Smooth muscle cell (in vitro differentiated cells): Measurements from ENCODE around the gene SLC6A18. TPM values are rescaled to one million over a fixed set of nuclear protein-coding genes. Genes with fewer than 3 reads are reported as not detected.

Experiments used
- DNase-seq: peaks from one replicate; lab custom pipeline; 2025; ENCODE audit not compliant: unreplicated experiment; lab: John Stamatoyannopoulos, UW
- H2AFZ ChIP-seq: fragments of 200-600 bp; sonication (generic); 2 replicates; pipeline ENCODE4 v1.6.0; 2016; ENCODE audit warnings: antibody characterized with exemption, low read depth, mild to moderate bottlenecking
- H3F3A ChIP-seq: fragments of 200-600 bp; sonication (generic); 2 replicates; pipeline ENCODE4 v1.6.0; 2017; ENCODE audit warnings: antibody characterized with exemption, low read depth
- H3K27ac ChIP-seq: fragments of 200-600 bp; sonication (generic); 2 replicates; pipeline ENCODE4 v1.5.1; 2016; ENCODE audit warnings: low read depth, mild to moderate bottlenecking
- H3K27me3 ChIP-seq: fragments of 200-600 bp; sonication (generic); 2 replicates; pipeline ENCODE4 v1.6.1; 2016; ENCODE audit warnings: low read depth, mild to moderate bottlenecking
- H3K36me3 ChIP-seq: fragments of 200-600 bp; sonication (generic); 2 replicates; pipeline ENCODE4 v1.5.1; 2016; ENCODE audit warnings: low read depth
- H3K4me1 ChIP-seq: fragments of 200-600 bp; sonication (generic); 2 replicates; pipeline ENCODE4 v1.5.1; 2016; ENCODE audit warnings: low read depth
- H3K4me2 ChIP-seq: fragments of 200-600 bp; sonication (generic); 2 replicates; pipeline ENCODE4 v1.6.0; 2016; ENCODE audit warnings: mild to moderate bottlenecking
- H3K4me3 ChIP-seq: fragments of 200-600 bp; sonication (generic); 2 replicates; pipeline ENCODE4 v1.5.1; 2016; ENCODE audit warnings: mild to moderate bottlenecking
- H3K79me2 ChIP-seq: fragments of 200-600 bp; sonication (generic); 2 replicates; pipeline ENCODE4 v1.6.0; 2016; ENCODE audit warnings: low read depth, mild to moderate bottlenecking
- H3K9ac ChIP-seq: fragments of 200-600 bp; sonication (generic); 2 replicates; pipeline ENCODE4 v1.6.0; 2016; ENCODE audit warnings: low read depth
- H3K9me3 ChIP-seq: fragments of 200-600 bp; sonication (generic); replicated peaks from 2 replicates; pipeline ENCODE4 v1.5.1; 2016; ENCODE audit warnings: low read depth
- H4K20me1 ChIP-seq: fragments of 200-600 bp; sonication (generic); 2 replicates; pipeline ENCODE4 v1.6.0; 2016; ENCODE audit warnings: low read depth
- CTCF ChIP-seq: fragments of 200-600 bp; sonication (generic); IDR thresholded peaks from 2 replicates; pipeline ENCODE4 v1.5.1; 2017; ENCODE audit warnings: borderline replicate concordance, mild to moderate bottlenecking, antibody characterized with exemption; ENCODE audit not compliant: insufficient read depth, poor library complexity, severe bottlenecking
- WGBS: methylation state at CpG from one replicate; pipeline ENCODE4 v1.1.7; 2016; ENCODE audit warnings: low lambda C conversion rate; 5-methylcytosine and 5-hydroxymethylcytosine counted together
- polyA plus RNA-seq: library from polyadenylated mRNA; unstranded; fragments of >200 nt; fragmentation: Nextera tagmentation; extraction: Ambion mirVana; gene quantifications from 2 replicates; pipeline ENCODE4 v1.2.1, GENCODE V29; 2016
- total RNA-seq: library from RNA; depleted of rRNA; stranded (reverse); fragments of >200 nt; gene quantifications from 2 replicates; pipeline ENCODE4 v1.2.3, GENCODE V29; 2014

SLC6A18 gene
- total and polyA plus RNA-seq, 2 experiments from 2014 or later = not detected

DNA sequence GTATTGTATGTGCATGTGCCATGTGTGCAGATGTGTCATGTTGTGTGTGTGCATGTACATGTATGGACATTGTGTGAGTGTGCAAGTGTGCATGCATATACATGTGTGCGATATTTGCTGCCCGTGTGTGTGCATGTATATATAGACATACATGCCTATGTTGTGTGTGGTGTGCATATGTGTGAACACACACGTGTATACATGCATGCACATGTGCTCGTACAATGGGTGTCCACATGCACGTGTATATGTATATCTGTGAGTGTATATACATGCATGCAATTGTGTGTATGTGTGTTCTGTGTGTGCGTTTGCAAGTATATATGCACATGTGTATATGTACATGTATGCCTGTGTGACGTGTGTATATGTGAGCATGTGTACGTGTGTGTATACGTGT, 3.0 kb upstream of the SLC6A18 start:
- Histone ChIP-seq H3K36me3 (no peaks in the 10 kb centered on the region), H3K27me3 (no peaks in the 10 kb centered on the region), H4K20me1 (no peaks in the 10 kb centered on the region), H3K4me2 (no peak overlapping the region), H3K4me3 (no peak overlapping the region), H2AFZ (no peak overlapping the region), H3K27ac (no peak overlapping the region), H3K9ac (no peak overlapping the region), H3K79me2 (no peaks in the 10 kb centered on the region), H3F3A (no peaks in the 10 kb centered on the region), H3K9me3 (no peaks in the 10 kb centered on the region), H3K4me1 (no peaks in the 10 kb centered on the region)
- WGBS = 96% methylated on average over 9 of the region's 9 CpGs
- no peak for DNase-seq
- no peak for TF ChIP-seq CTCF

- H3K4me1 ChIP-seq = no peaks in the 10 kb centered on the region
- no peak for TF ChIP-seq CTCF
- H3K4me3 ChIP-seq = no peak overlapping the region
- H3K27ac ChIP-seq = no peak overlapping the region
- H2AFZ ChIP-seq = no peak overlapping the region
- no peaks in the 10 kb centered on the region for H4K20me1 ChIP-seq
- H3K36me3 ChIP-seq = no peaks in the 10 kb centered on the region
- H3F3A ChIP-seq = no peaks in the 10 kb centered on the region
- no peak overlapping the region for H3K4me2 ChIP-seq
- H3K9me3 ChIP-seq = no peaks in the 10 kb centered on the region
- 93% methylated on average over 27 of the region's 27 CpGs for WGBS
- DNase-seq = no peak
- no peaks in the 10 kb centered on the region for H3K27me3 ChIP-seq
- H3K9ac ChIP-seq = no peak overlapping the region
- no peaks in the 10 kb centered on the region for H3K79me2 ChIP-seq
Measured at GRCh38 chr5:1222621-1223277, 2.4 kb upstream of the SLC6A18 start.

GRCh38 chr5:1223278-1223670, 1.9 kb upstream of the SLC6A18 start:
- Histone ChIP-seq H3K27ac (no peak overlapping the region), H4K20me1 (no peaks in the 10 kb centered on the region), H3K27me3 (no peaks in the 10 kb centered on the region), H3K79me2 (no peaks in the 10 kb centered on the region), H3K36me3 (no peaks in the 10 kb centered on the region), H2AFZ (no peak overlapping the region), H3F3A (no peaks in the 10 kb centered on the region), H3K4me3 (no peak overlapping the region), H3K9ac (no peak overlapping the region), H3K4me1 (no peaks in the 10 kb centered on the region), H3K9me3 (no peaks in the 10 kb centered on the region), H3K4me2 (no peak overlapping the region)
- no peak for TF ChIP-seq CTCF
- 93% methylated on average over 12 of the region's 12 CpGs for WGBS
- no peak for DNase-seq

GRCh38 chr5:1224631-1225030, 550 bp upstream of the SLC6A18 start:
- Histone ChIP-seq H3K4me1 (no peaks in the 10 kb centered on the region), H3F3A (no peaks in the 10 kb centered on the region), H3K9ac (no peak overlapping the region), H3K27ac (no peak overlapping the region), H3K4me2 (no peak overlapping the region), H2AFZ (no peak overlapping the region), H3K9me3 (no peaks in the 10 kb centered on the region), H3K36me3 (no peaks in the 10 kb centered on the region), H3K27me3 (no peaks in the 10 kb centered on the region), H4K20me1 (no peaks in the 10 kb centered on the region), H3K4me3 (no peak overlapping the region), H3K79me2 (no peaks in the 10 kb centered on the region)
- 94% methylated on average over 15 of the region's 15 CpGs for WGBS
- TF ChIP-seq CTCF = no peak
- DNase-seq = no peak
